ENCODE results near the gene TNFSF11. TPM values are rescaled to one million over a fixed set of nuclear protein-coding genes. Genes with fewer than 3 reads are reported as not detected.

The TNFSF11 gene
- total and polyA plus RNA-seq, 8 donors, result 0.13 to 0.55 TPM; not detected in 6

GRCh38 chr13:42545842-42546241, 28.1 kb upstream of the TNFSF11 start:
- TF ChIP-seq CTCF (IDR thresholded peaks at IDR 0.05) (no peak), EP300 (IDR thresholded peaks at IDR 0.05) (no peak), POLR2A (IDR thresholded peaks at IDR 0.05) (no peak), POLR2AphosphoS5 (IDR thresholded peaks at IDR 0.05) (no peak)
- Histone ChIP-seq H3K27ac (no peak overlapping the region), H3K9me3 (no peaks in the 10 kb centered on the region), H3K4me3 (no peak overlapping the region), H3K27me3 (no peaks in the 10 kb centered on the region), H3K4me1 (peaks cover 0 to 8% (median 4%) of the 10 kb centered on the region in 4 donors), H3K36me3 (no peaks in the 10 kb centered on the region)
- intact Hi-C loops (cut with DNase I; ENCODE audit: low total_unique reads), result no loop called here
- no peak for DNase-seq
- WGBS, 5 donors, result 81 to 84% (median 83%) methylated on average over 3 of the region's 3 CpGs

- Histone ChIP-seq H3K27me3 (no peaks in the 10 kb centered on the region), H3K27ac (no peak overlapping the region), H3K36me3 (no peaks in the 10 kb centered on the region), H3K4me1 (peaks cover 0 to 8% (median 4%) of the 10 kb centered on the region in 4 donors), H3K9me3 (no peaks in the 10 kb centered on the region), H3K4me3 (no peak overlapping the region)
- no peak for DNase-seq
- intact Hi-C loops (cut with DNase I; ENCODE audit: low total_unique reads), result no loop called here
- no peak for TF ChIP-seq POLR2AphosphoS5 (IDR thresholded peaks at IDR 0.05)
- TF ChIP-seq CTCF (IDR thresholded peaks at IDR 0.05), result no peak
- no peak for TF ChIP-seq EP300 (IDR thresholded peaks at IDR 0.05)
- TF ChIP-seq POLR2A (IDR thresholded peaks at IDR 0.05), result no peak
- WGBS, 5 donors, result 86 to 95% (median 91%) methylated on average over 1 of the region's 1 CpG
Observed at GRCh38 chr13:42547612-42548011, 26.3 kb upstream of the TNFSF11 start.

- intact Hi-C loops (cut with DNase I; ENCODE audit: low total_unique reads), result no loop called here
- TF ChIP-seq POLR2A (IDR thresholded peaks at IDR 0.05) (no peak), CTCF (IDR thresholded peaks at IDR 0.05) (no peak)
- no peaks in the 10 kb centered on the region for H3K36me3 ChIP-seq
- H3K27ac ChIP-seq, result no peak overlapping the region
- DNase-seq, result peak; percentile 26 to 61
- H3K4me1 ChIP-seq, result peaks cover 0 to 13% (median 4%) of the 10 kb centered on the region in 4 donors
- H3K4me3 ChIP-seq, result no peak overlapping the region
- no peaks in the 10 kb centered on the region for H3K9me3 ChIP-seq
- H3K27me3 ChIP-seq, result no peaks in the 10 kb centered on the region
- 30 to 53% (median 45%) methylated on average over 10 of the region's 10 CpGs for WGBS, 5 donors
Observed at GRCh38 chr13:42548731-42549551, 25.0 kb upstream of the TNFSF11 start.

- no peak for TF ChIP-seq POLR2A (IDR thresholded peaks at IDR 0.05)
- TF ChIP-seq CTCF (IDR thresholded peaks at IDR 0.05), result no peak
- no peak for TF ChIP-seq EP300 (IDR thresholded peaks at IDR 0.05)
- no peak for TF ChIP-seq POLR2AphosphoS5 (IDR thresholded peaks at IDR 0.05)
- Histone ChIP-seq H3K36me3 (no peaks in the 10 kb centered on the region), H3K27ac (no peak overlapping the region), H3K4me3 (no peak overlapping the region), H3K9me3 (no peaks in the 10 kb centered on the region), H3K27me3 (no peaks in the 10 kb centered on the region), H3K4me1 (peaks cover 0 to 13% (median 4%) of the 10 kb centered on the region in 4 donors)
- WGBS, 5 donors, result 52 to 71% (median 59%) methylated on average over 4 of the region's 4 CpGs
- intact Hi-C loops (cut with DNase I; ENCODE audit: low total_unique reads), result no loop called here
- no peak for DNase-seq
Observed at GRCh38 chr13:42549552-42549936, 24.4 kb upstream of the TNFSF11 start.
